Measurements from ENCODE around the gene FTCDNL1. TPM values are rescaled to one million over a fixed set of nuclear protein-coding genes. Genes with fewer than 3 reads are reported as not detected.

Gene FTCDNL1
- total and polyA plus RNA-seq, 5 donors from 2014 or later: 0.28 to 1.3 (median 0.44) TPM; not detected in 1

DNA sequence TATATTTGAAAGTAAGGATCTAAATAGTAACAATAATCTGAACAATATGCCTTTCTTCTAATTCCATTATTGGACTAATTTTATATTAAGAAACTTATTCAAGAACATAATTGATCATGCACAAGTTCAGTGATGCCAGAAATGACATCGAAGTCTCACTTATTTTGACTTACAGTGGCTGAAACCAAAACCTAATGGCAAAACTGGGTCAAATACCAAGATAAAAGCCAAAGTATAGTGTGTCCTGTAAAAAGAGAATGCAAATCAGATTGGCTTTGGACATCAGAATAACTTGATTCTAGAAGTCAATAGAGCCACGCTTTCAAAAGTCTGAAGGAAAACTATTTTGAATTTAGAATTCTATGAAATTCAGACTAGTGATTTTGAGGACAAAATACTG, 137.2 kb downstream of the FTCDNL1 start:
- DNase-seq (no peak), ATAC-seq (ENCODE audit: low read depth in 2 of 2) (no peak)
- Histone ChIP-seq H3K4me1 (ENCODE audit: control insufficient read depth, insufficient read depth, low read length, poor library complexity, severe bottlenecking) (no peaks in the 10 kb centered on the region), H3K27me3 (ENCODE audit: control insufficient read depth, insufficient read depth, low read length) (no peaks in the 10 kb centered on the region), H3K4me3 (ENCODE audit: low read depth, low read length) (no peak overlapping the region), H3K27ac (ENCODE audit: insufficient read depth, low read length, poor library complexity, severe bottlenecking) (no peak overlapping the region), H3K36me3 (ENCODE audit: control insufficient read depth, insufficient read depth, low read length) (no peaks in the 10 kb centered on the region), H3K9me3 (ENCODE audit: control insufficient read depth in 2 of 2, low read length in 2 of 2) (no peaks in the 10 kb centered on the region)
- Mint-ChIP-seq H3K27me3 (peaks cover 5% of the 10 kb centered on the region), H3K36me3 (no peaks in the 10 kb centered on the region), H3K9me3 (peaks cover 0 to 4% (median 0%) of the 10 kb centered on the region in 7 donors), H3K4me1 (no peaks in the 10 kb centered on the region), H3K4me3 (no peak overlapping the region), H3K27ac (no peak overlapping the region)

DNA sequence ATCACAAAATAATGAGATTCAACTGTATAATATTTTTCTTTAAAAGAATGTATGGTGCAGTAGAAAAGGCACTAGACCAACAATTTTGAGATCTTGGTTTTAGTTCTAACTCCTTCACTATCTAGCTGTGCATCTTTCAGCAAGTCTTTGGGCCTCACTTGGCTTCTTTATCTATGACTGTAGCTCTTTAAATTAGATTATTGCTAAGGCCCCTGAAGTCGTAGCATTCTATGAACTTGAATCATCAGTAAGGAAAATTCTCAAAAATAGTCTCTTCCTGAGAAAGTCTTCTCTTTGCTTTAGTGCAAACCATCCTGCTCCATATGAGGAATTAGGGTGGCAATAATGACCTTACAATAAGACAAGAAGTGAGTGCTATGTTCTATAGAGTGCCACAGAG, 140.4 kb downstream of the FTCDNL1 start:
- H3K36me3 Mint-ChIP-seq: no peaks in the 10 kb centered on the region
- no peaks in the 10 kb centered on the region for H3K4me1 ChIP-seq (ENCODE audit: control insufficient read depth, insufficient read depth, low read length, poor library complexity, severe bottlenecking)
- no peak for DNase-seq
- no peaks in the 10 kb centered on the region for H3K4me1 Mint-ChIP-seq
- no peaks in the 10 kb centered on the region for H3K27me3 ChIP-seq (ENCODE audit: control insufficient read depth, insufficient read depth, low read length)
- peaks cover 2 to 4% of the 10 kb centered on the region in 2 experiments for H3K9me3 ChIP-seq (ENCODE audit: control insufficient read depth in 2 of 2, low read length in 2 of 2)
- no peaks in the 10 kb centered on the region for H3K36me3 ChIP-seq (ENCODE audit: control insufficient read depth, insufficient read depth, low read length)
- no peak overlapping the region for H3K4me3 ChIP-seq (ENCODE audit: low read depth, low read length)
- H3K27me3 Mint-ChIP-seq: peaks cover 5% of the 10 kb centered on the region
- ATAC-seq (ENCODE audit: low read depth in 2 of 2): no peak
- no peak overlapping the region for H3K27ac Mint-ChIP-seq
- peaks cover 0 to 7% (median 4%) of the 10 kb centered on the region in 7 donors for H3K9me3 Mint-ChIP-seq
- H3K4me3 Mint-ChIP-seq: no peak overlapping the region
- no peak overlapping the region for H3K27ac ChIP-seq (ENCODE audit: insufficient read depth, low read length, poor library complexity, severe bottlenecking)

Other genes starting within 250 kb of the FTCDNL1 start
- 17.2 TPM for gene C2orf69, start 60.1 kb upstream of the FTCDNL1 start, total RNA-seq
- gene C2orf69, start 60.1 kb upstream of the FTCDNL1 start, polyA plus RNA-seq: 10 to 100 TPM; 12.4 to 16.1 (median 14.3) TPM
- 14.1 TPM for gene TYW5, start 104.3 kb upstream of the FTCDNL1 start, total RNA-seq
- 1 to 10 TPM; 4.0 to 5.1 (median 4.5) TPM for gene TYW5, start 104.3 kb upstream of the FTCDNL1 start, polyA plus RNA-seq
- gene MAIP1, start 104.4 kb upstream of the FTCDNL1 start, total RNA-seq: 23.3 TPM
- 10 to 100 TPM; 17.7 to 25.5 (median 20.4) TPM for gene MAIP1, start 104.4 kb upstream of the FTCDNL1 start, polyA plus RNA-seq